Neural cell (in vitro differentiated cells): ENCODE results near the gene AOX1.
"Not testable (repeated sequence)": the region's sequence is repeated elsewhere in the genome, so short reads cannot be mapped to it uniquely, and the experiment has no call there.

Experiments
- CTCF ChIP-seq: fragments of 450-650 bp; IDR thresholded peaks from 2 replicates; pipeline ENCODE4 v1.5.1; 2014; ENCODE audit warnings: antibody characterized with exemption, mild to moderate bottlenecking, moderate library complexity; ENCODE audit not compliant: poor library complexity, severe bottlenecking
- SMC3 ChIP-seq: fragments of 450-650 bp; conservative IDR thresholded peaks from 2 replicates; pipeline ENCODE4 v1.6.1; 2014; ENCODE audit warnings: antibody characterized with exemption, mild to moderate bottlenecking, moderate library complexity; ENCODE audit not compliant: poor library complexity

DNA sequence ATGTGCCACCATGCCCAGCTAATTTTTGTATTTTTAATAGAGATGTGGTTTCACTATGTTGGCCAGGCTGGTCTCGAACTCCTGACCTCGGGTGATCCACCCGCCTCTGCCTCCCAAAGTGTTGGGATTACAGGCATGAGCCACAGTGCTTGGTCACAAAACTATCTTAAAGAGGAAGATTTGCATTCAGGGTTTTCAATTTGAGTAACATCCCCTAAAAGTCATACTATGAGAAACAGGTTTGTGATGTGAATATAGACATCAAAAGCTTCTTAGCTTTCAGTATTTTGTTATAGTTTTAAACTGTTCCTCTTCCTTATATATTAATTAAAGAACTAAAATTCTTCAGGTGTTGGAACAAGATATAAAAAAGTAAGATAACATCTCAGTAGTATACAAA lies 24.4 kb downstream of the AOX1 start:
- TF ChIP-seq CTCF, SMC3: not testable (repeated sequence)
